SK-N-SH (cell line): Measurements from ENCODE around the gene PPP2R5C. TPM values are rescaled to one million over a fixed set of nuclear protein-coding genes. Genes with fewer than 3 reads are reported as not detected.
A peak's percentile ranks its signal among the peaks of the same experiment; 100 is the strongest.

ENCODE experiments used
- CTCF ChIA-PET: fragments of 300-600, 350-600 bp; formaldehyde crosslinking; extraction: SDS; loops from one replicate; lab custom pipeline; 2021; lab: Yijun Ruan, JAX
- POLR2A ChIA-PET: fragments of 350-600 bp; sonication (Branson Sonifier 250); formaldehyde crosslinking; extraction: SDS; loops from one replicate; lab custom pipeline; 2020; ENCODE audit warnings: antibody characterized with exemption, inconsistent platforms; lab: Yijun Ruan, JAX
- DNase-seq: peaks from one replicate; pipeline ENCODE4 v3.0.0; 2012
- H2AFZ ChIP-seq: fragments of 200-600 bp; sonication (generic); 2 replicates; pipeline ENCODE4 v1.8.1; 2016; ENCODE audit warnings: antibody characterized with exemption, mild to moderate bottlenecking, low read depth
- H3F3A ChIP-seq: fragments of 200-600 bp; sonication (generic); replicated peaks from 2 replicates; pipeline ENCODE3; 2016; ENCODE audit warnings: antibody characterized with exemption, mild to moderate bottlenecking; ENCODE audit not compliant: insufficient read depth
- H3K27ac ChIP-seq, 2 experiments: fragments of 200-500 bp in 1 of 2; fragments of 200-600 bp in 1 of 2; sonication (Bioruptor generic) in 1 of 2; sonication (generic), shearing (Covaris generic) in 1 of 2; 2 replicates each; pipeline versions ENCODE4 v1.5.1 to v1.6.1; 2014 to 2016; ENCODE audit warnings: low read depth in 2 of 2, inconsistent platforms in 1 of 2, low read length in 1 of 2, mild to moderate bottlenecking in 1 of 2, mixed read lengths in 1 of 2
- H3K27me3 ChIP-seq: fragments of 200-600 bp; sonication (generic), shearing (Covaris generic); 2 replicates; pipeline ENCODE4 v1.6.1; 2016; ENCODE audit warnings: mixed run types; ENCODE audit not compliant: insufficient read depth
- H3K36me3 ChIP-seq, 2 experiments: fragments of 200-500 bp in 1 of 2; fragments of 200-600 bp in 1 of 2; sonication (Bioruptor generic) in 1 of 2; sonication (generic) in 1 of 2; replicated peaks in 1 of 2; 2 replicates each; pipeline versions ENCODE3 to v1.5.1; 2014 to 2016; ENCODE audit warnings: low read length in 1 of 2, mild to moderate bottlenecking in 1 of 2; ENCODE audit not compliant: insufficient read depth in 2 of 2, control insufficient read depth in 1 of 2
- H3K4me1 ChIP-seq, 2 experiments: fragments of 200-500 bp in 1 of 2; fragments of 200-600 bp in 1 of 2; sonication (Bioruptor generic) in 1 of 2; sonication (generic), shearing (Covaris generic) in 1 of 2; 2 replicates each; pipeline versions ENCODE4 v1.5.1 to v1.6.1; 2014 to 2016; ENCODE audit warnings: low read depth in 1 of 2, low read length in 1 of 2, mixed run types in 1 of 2; ENCODE audit not compliant: insufficient read depth in 2 of 2, control insufficient read depth in 1 of 2
- H3K4me2 ChIP-seq: fragments of 200-600 bp; sonication (generic), shearing (Covaris generic); 2 replicates; pipeline ENCODE4 v1.6.1; 2017; ENCODE audit warnings: mixed run types
- H3K4me3 ChIP-seq, 2 experiments: fragments of 200-500 bp in 1 of 2; fragments of 200-600 bp in 1 of 2; sonication (Bioruptor generic) in 1 of 2; sonication (generic), shearing (Covaris generic) in 1 of 2; 2 replicates each; pipeline versions ENCODE4 v1.5.1 to v1.8.1; 2014 to 2016; ENCODE audit warnings: low read depth in 2 of 2, inconsistent platforms in 1 of 2, low read length in 1 of 2, mild to moderate bottlenecking in 1 of 2, mixed read lengths in 1 of 2, moderate library complexity in 1 of 2
- H3K79me2 ChIP-seq: fragments of 200-600 bp; sonication (generic); 2 replicates; pipeline ENCODE4 v1.8.1; 2017; ENCODE audit warnings: mild to moderate bottlenecking; ENCODE audit not compliant: insufficient read depth
- H3K9ac ChIP-seq: fragments of 200-600 bp; sonication (generic); 2 replicates; pipeline ENCODE4 v1.6.1; 2017; ENCODE audit warnings: mixed run types
- H3K9me2 ChIP-seq: fragments of 200-600 bp; sonication (generic); 2 replicates; pipeline ENCODE4 v1.6.1; 2017; ENCODE audit warnings: mixed run types
- H3K9me3 ChIP-seq: fragments of 200-600 bp; sonication (generic); 2 replicates; pipeline ENCODE4 v1.6.1; 2017; ENCODE audit warnings: mixed run types, mild to moderate bottlenecking, moderate library complexity
- H4K20me1 ChIP-seq: fragments of 200-600 bp; sonication (generic); 2 replicates; pipeline ENCODE4 v1.6.1; 2017; ENCODE audit warnings: mild to moderate bottlenecking, mixed run types; ENCODE audit not compliant: insufficient read depth
- ELF1 ChIP-seq: IDR thresholded peaks from 2 replicates; pipeline ENCODE4 v1.4.0; 2012
- EZH2phosphoT487 ChIP-seq: fragments of 200-600 bp; sonication (generic); IDR thresholded peaks from 2 replicates; pipeline ENCODE4 v1.6.1; 2017; ENCODE audit warnings: low read depth, mixed run types, mild to moderate bottlenecking, antibody characterized with exemption, moderate library complexity, borderline replicate concordance
- FOSL2 ChIP-seq: IDR thresholded peaks from 2 replicates; pipeline ENCODE4 v1.4.0; 2012; ENCODE audit warnings: low read depth, mild to moderate bottlenecking, moderate library complexity, borderline replicate concordance
- FOXJ3 ChIP-seq: sonication (generic); formaldehyde crosslinking; IDR thresholded peaks from 2 replicates; pipeline ENCODE4 v1.5.1; 2020; ENCODE audit warnings: mild to moderate bottlenecking, missing genetic modification reagents
- FOXM1 ChIP-seq: IDR thresholded peaks from 2 replicates; pipeline ENCODE4 v1.4.0; 2012; ENCODE audit warnings: low read depth, mild to moderate bottlenecking
- GATA2 ChIP-seq: sonication (generic); formaldehyde crosslinking; IDR thresholded peaks from 2 replicates; pipeline ENCODE4 v1.5.0; 2020; ENCODE audit warnings: mild to moderate bottlenecking, missing genetic modification reagents
- JUND ChIP-seq: IDR thresholded peaks from 2 replicates; pipeline ENCODE4 v1.4.0; 2012
- MEF2A ChIP-seq: IDR thresholded peaks from 2 replicates; pipeline ENCODE4 v1.4.0; 2012; ENCODE audit warnings: low read depth, borderline replicate concordance
- MXI1 ChIP-seq: IDR thresholded peaks from 2 replicates; pipeline ENCODE4 v1.6.1; 2012; ENCODE audit warnings: mild to moderate bottlenecking, low read depth, low read length, improper control_type of control experiment
- NRF1 ChIP-seq: IDR thresholded peaks from 2 replicates; pipeline ENCODE4 v1.6.1; 2012; ENCODE audit warnings: low read depth, mild to moderate bottlenecking, low read length
- POLR2AphosphoS5 ChIP-seq: IDR thresholded peaks from 2 replicates; pipeline ENCODE4 v1.6.1; 2012; ENCODE audit warnings: low read depth, low read length
- RAD21 ChIP-seq: IDR thresholded peaks from 2 replicates; pipeline ENCODE4 v1.6.1; 2012; ENCODE audit warnings: mild to moderate bottlenecking, low read length
- RCOR1 ChIP-seq: fragments of 150-350 bp; IDR thresholded peaks from 2 replicates; pipeline ENCODE4 v1.6.1; 2017; ENCODE audit warnings: antibody characterized with exemption, low read length
- TCF12 ChIP-seq: IDR thresholded peaks from 2 replicates; pipeline ENCODE4 v1.4.0; 2012
- TEAD4 ChIP-seq: IDR thresholded peaks from 2 replicates; pipeline ENCODE4 v1.4.0; 2012; ENCODE audit warnings: mild to moderate bottlenecking, borderline replicate concordance; ENCODE audit not compliant: insufficient read depth
- YY1 ChIP-seq: IDR thresholded peaks from 2 replicates; pipeline ENCODE4 v1.4.0; 2012; ENCODE audit warnings: low read depth, mild to moderate bottlenecking
- WGBS: methylation state at CpG from one replicate; pipeline ENCODE4 v1.1.6; 2017; ENCODE audit warnings: low lambda C conversion rate; 5-methylcytosine and 5-hydroxymethylcytosine counted together
- polyA plus RNA-seq, 3 experiments: library from polyadenylated mRNA; depleted of rRNA; stranded (reverse); fragments of >200 nt; gene quantifications; 2 replicates each; pipeline ENCODE4 v1.2.3, GENCODE V29; 2012
- TF ChIP-seq, protein P1 (sequence below): fragments of 150-350 bp; IDR thresholded peaks from 2 replicates; pipeline ENCODE4 v1.6.1; 2016; ENCODE audit warnings: mild to moderate bottlenecking, low read depth, low read length
- TF ChIP-seq, protein P2 (sequence below): fragments of 200-600 bp; sonication (generic); IDR thresholded peaks from 2 replicates; pipeline ENCODE4 v1.6.1; 2017; ENCODE audit warnings: antibody characterized with exemption, mild to moderate bottlenecking, moderate library complexity
- TF ChIP-seq, protein P3 (sequence below): IDR thresholded peaks from 2 replicates; pipeline ENCODE4 v1.4.0; 2012; ENCODE audit warnings: low read depth
- TF ChIP-seq, protein P4 (sequence below): IDR thresholded peaks from 2 replicates; pipeline ENCODE4; 2012

Gene PPP2R5C
- polyA plus RNA-seq, 1 of the 3 experiments (the other 2 are of a cell fraction), result 43.7 TPM

DNA sequence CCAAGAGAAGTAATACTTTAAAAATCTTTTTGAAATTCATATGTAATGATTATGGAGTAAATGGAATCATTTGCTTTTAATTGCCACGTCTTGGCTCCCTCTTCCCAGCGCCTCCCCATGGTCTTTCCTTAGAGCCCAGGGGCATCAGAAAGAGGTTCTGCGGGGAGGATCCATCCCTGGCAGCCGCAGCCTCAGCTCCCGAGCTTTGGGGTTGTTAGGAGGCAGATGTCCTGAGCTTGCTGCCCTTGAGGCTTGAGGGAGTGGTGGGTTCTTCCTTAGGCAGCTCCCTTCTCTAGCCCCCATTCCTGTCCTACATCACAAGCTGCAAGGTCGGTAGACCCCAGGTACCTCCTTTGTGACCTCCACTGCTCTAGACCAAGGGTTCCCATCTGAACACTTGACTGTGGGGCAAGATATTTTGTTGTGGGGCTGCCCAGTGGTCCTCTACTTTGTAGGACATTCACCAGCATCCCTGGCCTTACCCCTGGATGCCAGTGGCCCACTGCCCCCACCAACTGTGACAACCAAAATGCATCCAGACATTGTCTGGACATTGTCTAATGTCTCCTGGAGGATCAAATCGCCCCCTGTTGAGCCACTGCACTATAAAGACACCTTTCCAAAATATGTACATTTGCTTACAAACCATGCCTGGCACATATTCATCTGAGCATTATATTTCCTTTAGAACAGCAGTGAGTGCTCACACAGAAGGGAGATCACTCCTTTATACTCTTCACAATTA is 6.3 kb downstream of the PPP2R5C start:
- Histone ChIP-seq H3K4me2 (no peak overlapping the region), H3F3A (peaks cover 4% of the 10 kb centered on the region), H4K20me1 (peaks cover 6% of the 10 kb centered on the region; the same call in 1 of the 2 replicates), H3K9me3 (no peaks in the 10 kb centered on the region), H3K4me1 (peaks cover 0 to 24% of the 10 kb centered on the region in 2 experiments; a peak in 2 of 4 replicates), H3K9me2 (no peaks in the 10 kb centered on the region)
- POLR2A ChIA-PET, result no interaction called here
- 84% methylated on average over 7 of the region's 7 CpGs for WGBS
- CTCF ChIA-PET, result interaction anchor here (0.6 to 2.9 kb wide), 6 partner anchors 11 to 196 kb away, joined by 3 to 18 read pairs (median 3); no protein-coding TSS in a partner anchor
- TF ChIP-seq FOXM1 (no peak), RAD21 (no peak), EZH2phosphoT487 (no peak), FOXJ3 (CRISPR knock-in tag) (no peak), MXI1 (no peak), NRF1 (no peak), FOSL2 (no peak)
- TF ChIP-seq, protein P1, sequence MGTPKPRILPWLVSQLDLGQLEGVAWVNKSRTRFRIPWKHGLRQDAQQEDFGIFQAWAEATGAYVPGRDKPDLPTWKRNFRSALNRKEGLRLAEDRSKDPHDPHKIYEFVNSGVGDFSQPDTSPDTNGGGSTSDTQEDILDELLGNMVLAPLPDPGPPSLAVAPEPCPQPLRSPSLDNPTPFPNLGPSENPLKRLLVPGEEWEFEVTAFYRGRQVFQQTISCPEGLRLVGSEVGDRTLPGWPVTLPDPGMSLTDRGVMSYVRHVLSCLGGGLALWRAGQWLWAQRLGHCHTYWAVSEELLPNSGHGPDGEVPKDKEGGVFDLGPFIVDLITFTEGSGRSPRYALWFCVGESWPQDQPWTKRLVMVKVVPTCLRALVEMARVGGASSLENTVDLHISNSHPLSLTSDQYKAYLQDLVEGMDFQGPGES, result no peak
- TF ChIP-seq, all 33 proteins: peak for 0
- H3K36me3 ChIP-seq, result peaks cover 25 to 33% of the 10 kb centered on the region in 2 experiments
- H3K27me3 ChIP-seq, result no peaks in the 10 kb centered on the region
- H3K27ac ChIP-seq, result peak overlapping the region in 1 of 2 experiments; percentile 28; a peak in 1 of 4 replicates
- no peak for DNase-seq
- no peak overlapping the region for H3K4me3 ChIP-seq
- H3K9ac ChIP-seq, result no peak overlapping the region
- H2AFZ ChIP-seq, result no peak overlapping the region
- peaks cover 11% of the 10 kb centered on the region; the same call in 1 of the 2 replicates for H3K79me2 ChIP-seq

DNA sequence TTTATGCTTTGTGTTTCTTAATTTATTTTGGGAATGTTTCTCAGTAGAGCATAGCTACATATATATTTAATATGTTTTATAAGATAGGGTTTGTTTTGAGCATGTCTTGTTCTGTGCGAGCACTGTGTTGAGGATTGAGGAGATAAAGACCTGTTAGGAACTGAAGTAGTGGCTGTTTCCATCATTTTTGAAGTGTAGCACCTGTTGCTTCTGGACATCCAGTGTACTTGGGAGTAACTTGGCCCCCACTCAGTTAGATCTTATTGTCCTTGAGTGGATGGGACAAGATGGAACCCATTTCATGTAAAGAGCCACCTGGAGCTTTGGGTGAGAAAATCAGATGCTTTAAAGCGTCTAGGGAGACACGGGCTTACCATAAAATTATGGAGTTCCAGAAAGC is 8.7 kb downstream of the PPP2R5C start:
- Histone ChIP-seq H3K27ac (no peak overlapping the region), H3K36me3 (peaks cover 14 to 19% of the 10 kb centered on the region in 2 experiments), H3K79me2 (0 out of 2 replicates have a peak, but pooled peaks cover 3% of the 10 kb centered on the region), H4K20me1 (peaks cover 6% of the 10 kb centered on the region; the same call in 1 of the 2 replicates), H3K9ac (no peak overlapping the region), H3K4me2 (no peak overlapping the region), H3K27me3 (no peaks in the 10 kb centered on the region), H3K4me1 (peaks cover 0 to 29% of the 10 kb centered on the region in 2 experiments; a peak in 1 of 4 replicates), H3K4me3 (no peak overlapping the region), H3K9me2 (no peaks in the 10 kb centered on the region), H2AFZ (no peak overlapping the region), H3K9me3 (no peaks in the 10 kb centered on the region), H3F3A (peaks cover 4% of the 10 kb centered on the region)
- ChIA-PET POLR2A (interaction anchor here (1.8 kb wide), 1 partner anchor 178 kb away, joined by 7 read pairs; no protein-coding TSS in a partner anchor), CTCF (interaction anchor here (0.7 to 5.5 kb wide), 48 partner anchors 9 to 547 kb away, joined by 3 to 45 read pairs (median 8); partner anchors contain the start of genes DYNC1H1 and PPP2R5C)
- TF ChIP-seq, protein P2, sequence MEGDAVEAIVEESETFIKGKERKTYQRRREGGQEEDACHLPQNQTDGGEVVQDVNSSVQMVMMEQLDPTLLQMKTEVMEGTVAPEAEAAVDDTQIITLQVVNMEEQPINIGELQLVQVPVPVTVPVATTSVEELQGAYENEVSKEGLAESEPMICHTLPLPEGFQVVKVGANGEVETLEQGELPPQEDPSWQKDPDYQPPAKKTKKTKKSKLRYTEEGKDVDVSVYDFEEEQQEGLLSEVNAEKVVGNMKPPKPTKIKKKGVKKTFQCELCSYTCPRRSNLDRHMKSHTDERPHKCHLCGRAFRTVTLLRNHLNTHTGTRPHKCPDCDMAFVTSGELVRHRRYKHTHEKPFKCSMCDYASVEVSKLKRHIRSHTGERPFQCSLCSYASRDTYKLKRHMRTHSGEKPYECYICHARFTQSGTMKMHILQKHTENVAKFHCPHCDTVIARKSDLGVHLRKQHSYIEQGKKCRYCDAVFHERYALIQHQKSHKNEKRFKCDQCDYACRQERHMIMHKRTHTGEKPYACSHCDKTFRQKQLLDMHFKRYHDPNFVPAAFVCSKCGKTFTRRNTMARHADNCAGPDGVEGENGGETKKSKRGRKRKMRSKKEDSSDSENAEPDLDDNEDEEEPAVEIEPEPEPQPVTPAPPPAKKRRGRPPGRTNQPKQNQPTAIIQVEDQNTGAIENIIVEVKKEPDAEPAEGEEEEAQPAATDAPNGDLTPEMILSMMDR, result no peak
- TF ChIP-seq GATA2 (CRISPR knock-in tag), result no peak
- no peak for TF ChIP-seq YY1
- no peak for TF ChIP-seq FOSL2
- TF ChIP-seq JUND, result no peak
- TF ChIP-seq MEF2A, result no peak
- TF ChIP-seq, protein P3, sequence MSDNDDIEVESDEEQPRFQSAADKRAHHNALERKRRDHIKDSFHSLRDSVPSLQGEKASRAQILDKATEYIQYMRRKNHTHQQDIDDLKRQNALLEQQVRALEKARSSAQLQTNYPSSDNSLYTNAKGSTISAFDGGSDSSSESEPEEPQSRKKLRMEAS, result no peak
- TF ChIP-seq ELF1, result no peak
- no peak for TF ChIP-seq TEAD4
- TF ChIP-seq TCF12, result no peak
- TF ChIP-seq RCOR1, result no peak
- TF ChIP-seq EZH2phosphoT487, result no peak
- no peak for TF ChIP-seq POLR2AphosphoS5
- TF ChIP-seq, protein P4, sequence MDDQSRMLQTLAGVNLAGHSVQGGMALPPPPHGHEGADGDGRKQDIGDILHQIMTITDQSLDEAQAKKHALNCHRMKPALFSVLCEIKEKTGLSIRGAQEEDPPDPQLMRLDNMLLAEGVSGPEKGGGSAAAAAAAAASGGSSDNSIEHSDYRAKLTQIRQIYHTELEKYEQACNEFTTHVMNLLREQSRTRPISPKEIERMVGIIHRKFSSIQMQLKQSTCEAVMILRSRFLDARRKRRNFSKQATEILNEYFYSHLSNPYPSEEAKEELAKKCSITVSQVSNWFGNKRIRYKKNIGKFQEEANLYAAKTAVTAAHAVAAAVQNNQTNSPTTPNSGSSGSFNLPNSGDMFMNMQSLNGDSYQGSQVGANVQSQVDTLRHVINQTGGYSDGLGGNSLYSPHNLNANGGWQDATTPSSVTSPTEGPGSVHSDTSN, result no peak
- DNase-seq, result no peak
- WGBS, result 84% methylated on average over 3 of the region's 3 CpGs
